ENCODE results near the gene KDSR. TPM values are rescaled to one million over a fixed set of nuclear protein-coding genes. Genes with fewer than 3 reads are reported as not detected.

The KDSR gene
- total and polyA plus RNA-seq, 12 donors, result 9.4 to 41.6 (median 32.8) TPM

- no peaks in the 10 kb centered on the region for H3K27me3 ChIP-seq
- 96 to 98% methylated on average over 3 of the region's 3 CpGs for WGBS, 2 donors
- no peak for TF ChIP-seq CTCF (IDR thresholded peaks at IDR 0.05)
- peaks cover 0 to 8% (median 0%) of the 10 kb centered on the region in 9 donors for H3K4me1 ChIP-seq
- intact Hi-C loops (cut with DNase I), result no loop called here
- H3K36me3 ChIP-seq, result peaks cover 0 to 100% (median 77%) of the 10 kb centered on the region in 9 donors
- no peak for ATAC-seq
- no peak overlapping the region for H3K27ac ChIP-seq
- H3K4me3 ChIP-seq, result no peak overlapping the region
- H3K9me3 ChIP-seq, result no peaks in the 10 kb centered on the region
- no peak for DNase-seq
Observed at GRCh38 chr18:63399300-63399699, 32.3 kb upstream of the KDSR start.

GRCh38 chr18:63397349-63397748, 30.3 kb upstream of the KDSR start:
- Histone ChIP-seq H3K36me3 (peaks cover 0 to 100% (median 68%) of the 10 kb centered on the region in 9 donors), H3K9me3 (no peaks in the 10 kb centered on the region), H3K27me3 (no peaks in the 10 kb centered on the region), H3K4me3 (no peak overlapping the region), H3K27ac (no peak overlapping the region), H3K4me1 (peaks cover 0 to under 1% (median 0%) of the 10 kb centered on the region in 9 donors)
- TF ChIP-seq CTCF (IDR thresholded peaks at IDR 0.05), result no peak
- DNase-seq (no peak), ATAC-seq (no peak)
- 94 to 96% methylated on average over 1 of the region's 1 CpG for WGBS, 2 donors
- intact Hi-C loops (cut with DNase I), result no loop called here

GRCh38 chr18:63395503-63395902, 28.5 kb upstream of the KDSR start:
- Histone ChIP-seq H3K9me3 (no peaks in the 10 kb centered on the region), H3K4me1 (no peaks in the 10 kb centered on the region), H3K36me3 (peaks cover 0 to 100% (median 65%) of the 10 kb centered on the region in 9 donors), H3K27me3 (no peaks in the 10 kb centered on the region), H3K27ac (no peak overlapping the region), H3K4me3 (no peak overlapping the region)
- DNase-seq (no peak), ATAC-seq (no peak)
- intact Hi-C loops (cut with DNase I), result no loop called here
- 86 to 97% methylated on average over 1 of the region's 1 CpG for WGBS, 2 donors
- TF ChIP-seq CTCF (IDR thresholded peaks at IDR 0.05), result no peak

GRCh38 chr18:63394954-63395353, 27.9 kb upstream of the KDSR start:
- H3K4me1 ChIP-seq, result no peaks in the 10 kb centered on the region
- WGBS, 2 donors, result 66 to 74% methylated on average over 3 of the region's 3 CpGs
- TF ChIP-seq CTCF (IDR thresholded peaks at IDR 0.05), result no peak
- H3K4me3 ChIP-seq, result no peak overlapping the region
- peak in 1 of 2 donors; percentile 10 for DNase-seq
- H3K27ac ChIP-seq, result no peak overlapping the region
- intact Hi-C loops (cut with DNase I), result no loop called here
- H3K36me3 ChIP-seq, result peaks cover 0 to 100% (median 65%) of the 10 kb centered on the region in 9 donors
- no peaks in the 10 kb centered on the region for H3K9me3 ChIP-seq
- no peaks in the 10 kb centered on the region for H3K27me3 ChIP-seq
- ATAC-seq, result peak in 2 of 8 donors; percentile 46 to 63
